ENCODE measurements around the gene ZFPM1. TPM values are rescaled to one million over a fixed set of nuclear protein-coding genes. Genes with fewer than 3 reads are reported as not detected.

Gene ZFPM1
- total and polyA plus RNA-seq, 4 donors: 0.57 to 9.0 (median 2.8) TPM

- Histone ChIP-seq H3K27me3 (ENCODE audit: control insufficient read depth in 3 of 3, insufficient read depth in 3 of 3, low read length in 2 of 3) (no peaks in the 10 kb centered on the region), H3K4me1 (ENCODE audit: control insufficient read depth in 5 of 5, insufficient read depth in 5 of 5, low read length in 5 of 5) (peaks cover 0 to 19% (median 0%) of the 10 kb centered on the region in 5 donors), H3K27ac (ENCODE audit: low read depth in 1 of 2, low read length in 1 of 2) (no peak overlapping the region), H3K9ac (ENCODE audit: insufficient read depth in 1 of 2, low read length in 2 of 2) (no peak overlapping the region), H3K9me3 (ENCODE audit: control insufficient read depth in 4 of 4, insufficient read depth in 3 of 4, low read length in 3 of 4) (no peaks in the 10 kb centered on the region), H3K36me3 (ENCODE audit: control insufficient read depth in 4 of 4, insufficient read depth in 4 of 4, low read length in 4 of 4) (no peaks in the 10 kb centered on the region), H3K4me3 (no peak overlapping the region)
- peak; percentile 61 for ATAC-seq (ENCODE audit: insufficient read depth, low FRiP score)
- TF ChIP-seq, protein P1, sequence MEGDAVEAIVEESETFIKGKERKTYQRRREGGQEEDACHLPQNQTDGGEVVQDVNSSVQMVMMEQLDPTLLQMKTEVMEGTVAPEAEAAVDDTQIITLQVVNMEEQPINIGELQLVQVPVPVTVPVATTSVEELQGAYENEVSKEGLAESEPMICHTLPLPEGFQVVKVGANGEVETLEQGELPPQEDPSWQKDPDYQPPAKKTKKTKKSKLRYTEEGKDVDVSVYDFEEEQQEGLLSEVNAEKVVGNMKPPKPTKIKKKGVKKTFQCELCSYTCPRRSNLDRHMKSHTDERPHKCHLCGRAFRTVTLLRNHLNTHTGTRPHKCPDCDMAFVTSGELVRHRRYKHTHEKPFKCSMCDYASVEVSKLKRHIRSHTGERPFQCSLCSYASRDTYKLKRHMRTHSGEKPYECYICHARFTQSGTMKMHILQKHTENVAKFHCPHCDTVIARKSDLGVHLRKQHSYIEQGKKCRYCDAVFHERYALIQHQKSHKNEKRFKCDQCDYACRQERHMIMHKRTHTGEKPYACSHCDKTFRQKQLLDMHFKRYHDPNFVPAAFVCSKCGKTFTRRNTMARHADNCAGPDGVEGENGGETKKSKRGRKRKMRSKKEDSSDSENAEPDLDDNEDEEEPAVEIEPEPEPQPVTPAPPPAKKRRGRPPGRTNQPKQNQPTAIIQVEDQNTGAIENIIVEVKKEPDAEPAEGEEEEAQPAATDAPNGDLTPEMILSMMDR (IDR thresholded peaks at IDR 0.05; ENCODE audit: control extremely low read depth, extremely low read depth): no peak
- 73 to 88% methylated on average over 38 to 43 of the region's 43 CpGs for WGBS, 2 donors
- peak; percentile 75 to 88 (median 77) for DNase-seq
These were observed 20.8 kb downstream of the ZFPM1 start for GRCh38 chr16:88473666-88474534.

- Histone ChIP-seq H3K27me3 (ENCODE audit: control insufficient read depth in 3 of 3, insufficient read depth in 3 of 3, low read length in 2 of 3) (no peaks in the 10 kb centered on the region), H3K36me3 (ENCODE audit: control insufficient read depth in 4 of 4, insufficient read depth in 4 of 4, low read length in 4 of 4) (no peaks in the 10 kb centered on the region), H3K27ac (ENCODE audit: low read depth in 1 of 2, low read length in 1 of 2) (no peak overlapping the region), H3K9ac (ENCODE audit: insufficient read depth in 1 of 2, low read length in 2 of 2) (no peak overlapping the region), H3K4me1 (ENCODE audit: control insufficient read depth in 5 of 5, insufficient read depth in 5 of 5, low read length in 5 of 5) (peaks cover 0 to 18% (median 0%) of the 10 kb centered on the region in 5 donors), H3K9me3 (ENCODE audit: control insufficient read depth in 4 of 4, insufficient read depth in 3 of 4, low read length in 3 of 4) (no peaks in the 10 kb centered on the region), H3K4me3 (no peak overlapping the region)
- TF ChIP-seq, protein P1 (IDR thresholded peaks at IDR 0.05; ENCODE audit: control extremely low read depth, extremely low read depth): no peak
- no peak for DNase-seq
- WGBS, 2 donors: 93 to 95% methylated on average over 13 of the region's 13 CpGs
- ATAC-seq (ENCODE audit: insufficient read depth, low FRiP score): no peak
These were observed 22.0 kb downstream of the ZFPM1 start for GRCh38 chr16:88475037-88475436.

- Histone ChIP-seq H3K27me3 (ENCODE audit: control insufficient read depth in 3 of 3, insufficient read depth in 3 of 3, low read length in 2 of 3) (no peaks in the 10 kb centered on the region), H3K4me3 (no peak overlapping the region), H3K9ac (ENCODE audit: insufficient read depth in 1 of 2, low read length in 2 of 2) (no peak overlapping the region), H3K36me3 (ENCODE audit: control insufficient read depth in 4 of 4, insufficient read depth in 4 of 4, low read length in 4 of 4) (no peaks in the 10 kb centered on the region), H3K9me3 (ENCODE audit: control insufficient read depth in 4 of 4, insufficient read depth in 3 of 4, low read length in 3 of 4) (no peaks in the 10 kb centered on the region), H3K4me1 (ENCODE audit: control insufficient read depth in 5 of 5, insufficient read depth in 5 of 5, low read length in 5 of 5) (peaks cover 0 to 18% (median 0%) of the 10 kb centered on the region in 5 donors), H3K27ac (ENCODE audit: low read depth in 1 of 2, low read length in 1 of 2) (no peak overlapping the region)
- no peak for DNase-seq
- ATAC-seq (ENCODE audit: insufficient read depth, low FRiP score): no peak
- TF ChIP-seq, protein P1 (IDR thresholded peaks at IDR 0.05; ENCODE audit: control extremely low read depth, extremely low read depth): no peak
- 84 to 88% methylated on average over 14 of the region's 14 CpGs for WGBS, 2 donors
These were observed 23.1 kb downstream of the ZFPM1 start for GRCh38 chr16:88476203-88476602.

All from lung (tissue), 12 donors.